ENCODE results near the gene MRPS6. TPM values are rescaled to one million over a fixed set of nuclear protein-coding genes. Genes with fewer than 3 reads are reported as not detected.

The MRPS6 gene
- total RNA-seq, 1 experiment from 2014 or later = 115 TPM

- Histone ChIP-seq H3K27me3 (replicated peaks; ENCODE audit: insufficient read depth, low read depth, low read length, poor library complexity) (no peaks in the 10 kb centered on the region), H3K4me1 (ENCODE audit: insufficient read depth, low read length, poor library complexity, severe bottlenecking) (no peaks in the 10 kb centered on the region), H3K4me3 (ENCODE audit: low read depth, low read length, poor library complexity, severe bottlenecking) (no peak overlapping the region), H3K36me3 (ENCODE audit: insufficient read depth, low read length, poor library complexity, severe bottlenecking) (no peaks in the 10 kb centered on the region), H3K27ac (ENCODE audit: low read depth, low read length, poor library complexity, severe bottlenecking) (no peak overlapping the region), H3K9me3 (ENCODE audit: low read depth, low read length, poor library complexity, severe bottlenecking) (no peaks in the 10 kb centered on the region)
- POLR2A ChIA-PET (ENCODE audit: low non-redundant PET) = no interaction called here
- CTCF ChIA-PET = no interaction called here
- DNase-seq (ENCODE audit: low spot score) = no peak
- intact Hi-C loops (cut with micrococcal nuclease; ENCODE audit: unreplicated experiment) = no loop called here
- TF ChIP-seq CTCF (conservative IDR thresholded peaks at IDR 0.05; ENCODE audit: low read depth, low read length) (no peak), EZH2 (IDR thresholded peaks at IDR 0.05; ENCODE audit: borderline replicate concordance, low read depth, low read length, poor library complexity, severe bottlenecking) (no peak)
- BruUV-seq (replicated peaks) = no TSS peak
Observed at GRCh38 chr21:34034369-34035014, 38.9 kb upstream of the MRPS6 start.

- peak; percentile 60 for DNase-seq (ENCODE audit: low spot score)
- POLR2A ChIA-PET (ENCODE audit: low non-redundant PET) = no interaction called here
- Histone ChIP-seq H3K27ac (ENCODE audit: low read depth, low read length, poor library complexity, severe bottlenecking) (no peak overlapping the region), H3K4me1 (ENCODE audit: insufficient read depth, low read length, poor library complexity, severe bottlenecking) (no peaks in the 10 kb centered on the region), H3K36me3 (ENCODE audit: insufficient read depth, low read length, poor library complexity, severe bottlenecking) (no peaks in the 10 kb centered on the region), H3K27me3 (replicated peaks; ENCODE audit: insufficient read depth, low read depth, low read length, poor library complexity) (no peaks in the 10 kb centered on the region), H3K4me3 (ENCODE audit: low read depth, low read length, poor library complexity, severe bottlenecking) (no peak overlapping the region), H3K9me3 (ENCODE audit: low read depth, low read length, poor library complexity, severe bottlenecking) (no peaks in the 10 kb centered on the region)
- BruUV-seq (replicated peaks) = no TSS peak
- no peak for TF ChIP-seq CTCF (conservative IDR thresholded peaks at IDR 0.05; ENCODE audit: low read depth, low read length)
- no peak for TF ChIP-seq EZH2 (IDR thresholded peaks at IDR 0.05; ENCODE audit: borderline replicate concordance, low read depth, low read length, poor library complexity, severe bottlenecking)
- intact Hi-C loops (cut with micrococcal nuclease; ENCODE audit: unreplicated experiment) = no loop called here
- CTCF ChIA-PET = no interaction called here
Observed at GRCh38 chr21:34035619-34036354, 37.6 kb upstream of the MRPS6 start.

- H3K27me3 ChIP-seq (replicated peaks; ENCODE audit: insufficient read depth, low read depth, low read length, poor library complexity) = no peaks in the 10 kb centered on the region
- POLR2A ChIA-PET (ENCODE audit: low non-redundant PET) = no interaction called here
Observed at GRCh38 chr21:34037009-34037795, 36.2 kb upstream of the MRPS6 start.

More at GRCh38 chr21:34037009-34037795, 36.2 kb upstream of the MRPS6 start:
- Histone ChIP-seq H3K27ac (ENCODE audit: low read depth, low read length, poor library complexity, severe bottlenecking) (no peak overlapping the region), H3K36me3 (ENCODE audit: insufficient read depth, low read length, poor library complexity, severe bottlenecking) (no peaks in the 10 kb centered on the region), H3K4me1 (ENCODE audit: insufficient read depth, low read length, poor library complexity, severe bottlenecking) (no peaks in the 10 kb centered on the region), H3K9me3 (ENCODE audit: low read depth, low read length, poor library complexity, severe bottlenecking) (no peaks in the 10 kb centered on the region), H3K4me3 (ENCODE audit: low read depth, low read length, poor library complexity, severe bottlenecking) (no peak overlapping the region)
- DNase-seq (ENCODE audit: low spot score) = no peak
- CTCF ChIA-PET = no interaction called here
- TF ChIP-seq CTCF (conservative IDR thresholded peaks at IDR 0.05; ENCODE audit: low read depth, low read length) (no peak), EZH2 (IDR thresholded peaks at IDR 0.05; ENCODE audit: borderline replicate concordance, low read depth, low read length, poor library complexity, severe bottlenecking) (no peak)
- intact Hi-C loops (cut with micrococcal nuclease; ENCODE audit: unreplicated experiment) = no loop called here
- no TSS peak for BruUV-seq (replicated peaks)
